ENCODE measurements around the gene HIPK2. TPM values are rescaled to one million over a fixed set of nuclear protein-coding genes. Genes with fewer than 3 reads are reported as not detected.

Gene HIPK2
- total RNA-seq, 2 experiments from 2014 or later = 6.2 to 7.9 TPM

DNA sequence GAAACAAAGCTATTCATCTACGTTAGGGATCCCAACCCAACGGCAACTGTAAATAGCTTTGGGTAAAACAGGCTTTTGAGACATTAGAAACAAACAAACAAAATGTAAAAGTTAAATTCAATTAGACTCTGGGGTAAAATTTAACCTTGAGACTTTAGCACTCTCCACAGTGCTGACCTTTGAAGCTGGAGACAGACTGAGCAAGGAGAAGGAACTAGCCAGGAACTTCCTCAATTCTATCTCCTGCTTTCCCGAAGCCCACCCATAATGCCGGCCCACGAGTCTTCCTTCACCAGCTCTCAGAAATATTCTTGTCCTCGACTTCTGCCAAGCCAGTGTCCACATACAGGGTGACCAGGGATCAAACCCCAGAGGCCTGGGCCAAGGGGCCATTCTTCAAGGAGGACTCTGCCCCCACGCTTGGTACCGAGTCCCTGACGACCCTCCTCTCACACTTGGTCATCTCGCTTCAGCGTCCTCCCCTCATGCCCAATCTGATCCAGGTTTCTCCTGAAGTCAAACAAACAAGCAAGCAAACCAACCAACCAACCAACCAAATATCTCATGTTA lies 114.1 kb downstream of the HIPK2 start:
- ChIA-PET CTCF (ENCODE audit: unreplicated experiment) (interaction anchor here (0.7 kb wide), 1 partner anchor 12 kb away, joined by 3 read pairs; no protein-coding TSS in a partner anchor), POLR2A (no interaction called here)
- H3K4me1 ChIP-seq (ENCODE audit: insufficient read depth, low read length, poor library complexity, severe bottlenecking) = no peaks in the 10 kb centered on the region
- TF ChIP-seq, protein P1, sequence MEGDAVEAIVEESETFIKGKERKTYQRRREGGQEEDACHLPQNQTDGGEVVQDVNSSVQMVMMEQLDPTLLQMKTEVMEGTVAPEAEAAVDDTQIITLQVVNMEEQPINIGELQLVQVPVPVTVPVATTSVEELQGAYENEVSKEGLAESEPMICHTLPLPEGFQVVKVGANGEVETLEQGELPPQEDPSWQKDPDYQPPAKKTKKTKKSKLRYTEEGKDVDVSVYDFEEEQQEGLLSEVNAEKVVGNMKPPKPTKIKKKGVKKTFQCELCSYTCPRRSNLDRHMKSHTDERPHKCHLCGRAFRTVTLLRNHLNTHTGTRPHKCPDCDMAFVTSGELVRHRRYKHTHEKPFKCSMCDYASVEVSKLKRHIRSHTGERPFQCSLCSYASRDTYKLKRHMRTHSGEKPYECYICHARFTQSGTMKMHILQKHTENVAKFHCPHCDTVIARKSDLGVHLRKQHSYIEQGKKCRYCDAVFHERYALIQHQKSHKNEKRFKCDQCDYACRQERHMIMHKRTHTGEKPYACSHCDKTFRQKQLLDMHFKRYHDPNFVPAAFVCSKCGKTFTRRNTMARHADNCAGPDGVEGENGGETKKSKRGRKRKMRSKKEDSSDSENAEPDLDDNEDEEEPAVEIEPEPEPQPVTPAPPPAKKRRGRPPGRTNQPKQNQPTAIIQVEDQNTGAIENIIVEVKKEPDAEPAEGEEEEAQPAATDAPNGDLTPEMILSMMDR (conservative IDR thresholded peaks at IDR 0.05; ENCODE audit: low read length) = no peak
- no peak for TF ChIP-seq EZH2phosphoT487 (IDR thresholded peaks at IDR 0.05; ENCODE audit: borderline replicate concordance, low read depth, low read length)
- H3K9me2 ChIP-seq (ENCODE audit: insufficient read depth, low read length) = no peaks in the 10 kb centered on the region
- no peak overlapping the region for H2AFZ ChIP-seq (ENCODE audit: low read length)
- no peak overlapping the region for H3K27ac ChIP-seq (ENCODE audit: low read depth, low read length, poor library complexity, severe bottlenecking)
- no peaks in the 10 kb centered on the region for H3K9me3 ChIP-seq (ENCODE audit: low read length)
- intact Hi-C loops (cut with micrococcal nuclease; ENCODE audit: unreplicated experiment) = no loop called here
- DNase-seq (ENCODE audit: low spot score) = no peak
- BruUV-seq (replicated peaks) = no TSS peak
- no peaks in the 10 kb centered on the region for H3K36me3 ChIP-seq (ENCODE audit: insufficient read depth, low read length)
- no peaks in the 10 kb centered on the region for H3K79me2 ChIP-seq (ENCODE audit: insufficient read depth, low read depth, low read length)
- no peak overlapping the region for H3K4me2 ChIP-seq (ENCODE audit: low read length)
- no peak overlapping the region for H3K4me3 ChIP-seq (ENCODE audit: low read depth, low read length, poor library complexity, severe bottlenecking)
- no peaks in the 10 kb centered on the region for H4K20me1 ChIP-seq (ENCODE audit: insufficient read depth, low read length)

DNA sequence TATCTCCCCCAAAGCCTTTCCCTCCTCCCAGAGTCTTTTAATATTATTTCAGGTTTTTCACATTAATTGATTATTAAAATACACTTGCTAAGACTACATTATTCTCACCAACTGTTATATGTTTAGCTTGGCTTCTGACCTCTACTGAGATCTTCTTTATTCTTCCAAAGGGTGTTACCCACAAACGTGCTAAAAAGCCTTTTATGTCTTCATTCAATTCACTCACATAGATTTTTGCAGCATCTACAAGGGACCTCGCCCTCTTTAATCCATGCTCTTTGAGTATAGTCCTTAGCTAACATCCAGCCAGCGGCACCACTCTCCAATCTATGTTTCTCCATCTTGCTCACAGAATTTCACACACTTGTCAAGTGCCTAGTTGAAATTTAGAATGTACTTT lies 115.9 kb downstream of the HIPK2 start:
- no peaks in the 10 kb centered on the region for H3K79me2 ChIP-seq (ENCODE audit: insufficient read depth, low read depth, low read length)
- H3K27ac ChIP-seq (ENCODE audit: low read depth, low read length, poor library complexity, severe bottlenecking) = no peak overlapping the region
- DNase-seq (ENCODE audit: low spot score) = no peak
- H2AFZ ChIP-seq (ENCODE audit: low read length) = no peak overlapping the region
- no peak overlapping the region for H3K4me2 ChIP-seq (ENCODE audit: low read length)
- no TSS peak for BruUV-seq (replicated peaks)
- no peak overlapping the region for H3K4me3 ChIP-seq (ENCODE audit: low read depth, low read length, poor library complexity, severe bottlenecking)
- no peaks in the 10 kb centered on the region for H3K9me2 ChIP-seq (ENCODE audit: insufficient read depth, low read length)
- TF ChIP-seq, protein P1 (conservative IDR thresholded peaks at IDR 0.05; ENCODE audit: low read length) = no peak
- no peak for TF ChIP-seq EZH2phosphoT487 (IDR thresholded peaks at IDR 0.05; ENCODE audit: borderline replicate concordance, low read depth, low read length)
- ChIA-PET POLR2A (interaction anchor here (0.6 kb wide), 1 partner anchor 171 kb away, joined by 5 read pairs; no protein-coding TSS in a partner anchor), CTCF (ENCODE audit: unreplicated experiment) (no interaction called here)
- H3K4me1 ChIP-seq (ENCODE audit: insufficient read depth, low read length, poor library complexity, severe bottlenecking) = no peaks in the 10 kb centered on the region
- intact Hi-C loops (cut with micrococcal nuclease; ENCODE audit: unreplicated experiment) = no loop called here
- no peaks in the 10 kb centered on the region for H3K36me3 ChIP-seq (ENCODE audit: insufficient read depth, low read length)
- no peaks in the 10 kb centered on the region for H3K9me3 ChIP-seq (ENCODE audit: low read length)
- no peaks in the 10 kb centered on the region for H4K20me1 ChIP-seq (ENCODE audit: insufficient read depth, low read length)

DNA sequence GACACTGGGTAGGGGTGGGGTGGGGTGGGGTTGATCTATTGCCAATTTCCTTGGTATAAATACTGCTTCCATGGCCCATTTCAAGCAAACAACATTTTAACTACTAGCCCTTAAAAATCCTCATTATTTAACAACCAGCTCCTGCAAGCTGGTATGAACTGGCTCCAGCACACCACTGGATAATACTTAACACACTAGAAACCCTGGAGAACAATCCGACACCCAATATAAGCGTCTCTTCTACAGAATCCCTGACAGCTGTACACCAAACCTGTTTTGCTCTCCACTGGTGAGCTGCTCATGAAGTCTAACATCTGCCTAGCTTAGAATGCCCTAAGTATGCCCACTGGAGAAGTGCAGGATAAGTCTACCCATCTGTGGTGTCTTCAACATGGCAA lies 116.8 kb downstream of the HIPK2 start:
- H4K20me1 ChIP-seq (ENCODE audit: insufficient read depth, low read length) = no peaks in the 10 kb centered on the region
- H3K9me2 ChIP-seq (ENCODE audit: insufficient read depth, low read length) = no peaks in the 10 kb centered on the region
- H3K4me3 ChIP-seq (ENCODE audit: low read depth, low read length, poor library complexity, severe bottlenecking) = no peak overlapping the region
- intact Hi-C loops (cut with micrococcal nuclease; ENCODE audit: unreplicated experiment) = no loop called here
- ChIA-PET POLR2A (no interaction called here), CTCF (ENCODE audit: unreplicated experiment) (no interaction called here)
- no TSS peak for BruUV-seq (replicated peaks)
- H3K36me3 ChIP-seq (ENCODE audit: insufficient read depth, low read length) = no peaks in the 10 kb centered on the region
- H3K4me2 ChIP-seq (ENCODE audit: low read length) = no peak overlapping the region
- DNase-seq (ENCODE audit: low spot score) = no peak
- no peaks in the 10 kb centered on the region for H3K79me2 ChIP-seq (ENCODE audit: insufficient read depth, low read depth, low read length)
- H3K4me1 ChIP-seq (ENCODE audit: insufficient read depth, low read length, poor library complexity, severe bottlenecking) = no peaks in the 10 kb centered on the region
- TF ChIP-seq, protein P1 (conservative IDR thresholded peaks at IDR 0.05; ENCODE audit: low read length) = no peak
- no peak for TF ChIP-seq EZH2phosphoT487 (IDR thresholded peaks at IDR 0.05; ENCODE audit: borderline replicate concordance, low read depth, low read length)
- no peaks in the 10 kb centered on the region for H3K9me3 ChIP-seq (ENCODE audit: low read length)
- H2AFZ ChIP-seq (ENCODE audit: low read length) = no peak overlapping the region
- H3K27ac ChIP-seq (ENCODE audit: low read depth, low read length, poor library complexity, severe bottlenecking) = no peak overlapping the region
